Measurements from ENCODE around the gene RASSF7.

- TF ChIP-seq POLR2A (IDR thresholded peaks at IDR 0.05; ENCODE audit: control extremely low read depth in 1 of 2, low read depth in 2 of 2, low read length in 2 of 2) (no peak), ATF2 (IDR thresholded peaks at IDR 0.05; ENCODE audit: low read length) (no peak), ASH2L (IDR thresholded peaks at IDR 0.05; ENCODE audit: low read length) (no peak), SUZ12 (IDR thresholded peaks at IDR 0.05; ENCODE audit: low read length) (no peak), POLR2AphosphoS5 (IDR thresholded peaks at IDR 0.05; ENCODE audit: low read depth, low read length) (no peak), EP300 (IDR thresholded peaks at IDR 0.05; ENCODE audit: borderline replicate concordance in 1 of 2, low read depth in 2 of 2, low read length in 2 of 2) (no peak), EZH2 (IDR thresholded peaks at IDR 0.05; ENCODE audit: low read depth, low read length, severe bottlenecking) (no peak), PHF8 (conservative IDR thresholded peaks at IDR 0.05; ENCODE audit: low read depth, low read length) (no peak), KDM5A (IDR thresholded peaks at IDR 0.05; ENCODE audit: low read length) (no peak), SP2 (IDR thresholded peaks at IDR 0.05; ENCODE audit: low read length) (no peak)
- TF ChIP-seq, protein P1, sequence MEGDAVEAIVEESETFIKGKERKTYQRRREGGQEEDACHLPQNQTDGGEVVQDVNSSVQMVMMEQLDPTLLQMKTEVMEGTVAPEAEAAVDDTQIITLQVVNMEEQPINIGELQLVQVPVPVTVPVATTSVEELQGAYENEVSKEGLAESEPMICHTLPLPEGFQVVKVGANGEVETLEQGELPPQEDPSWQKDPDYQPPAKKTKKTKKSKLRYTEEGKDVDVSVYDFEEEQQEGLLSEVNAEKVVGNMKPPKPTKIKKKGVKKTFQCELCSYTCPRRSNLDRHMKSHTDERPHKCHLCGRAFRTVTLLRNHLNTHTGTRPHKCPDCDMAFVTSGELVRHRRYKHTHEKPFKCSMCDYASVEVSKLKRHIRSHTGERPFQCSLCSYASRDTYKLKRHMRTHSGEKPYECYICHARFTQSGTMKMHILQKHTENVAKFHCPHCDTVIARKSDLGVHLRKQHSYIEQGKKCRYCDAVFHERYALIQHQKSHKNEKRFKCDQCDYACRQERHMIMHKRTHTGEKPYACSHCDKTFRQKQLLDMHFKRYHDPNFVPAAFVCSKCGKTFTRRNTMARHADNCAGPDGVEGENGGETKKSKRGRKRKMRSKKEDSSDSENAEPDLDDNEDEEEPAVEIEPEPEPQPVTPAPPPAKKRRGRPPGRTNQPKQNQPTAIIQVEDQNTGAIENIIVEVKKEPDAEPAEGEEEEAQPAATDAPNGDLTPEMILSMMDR (IDR thresholded peaks at IDR 0.05; ENCODE audit: control extremely low read depth in 1 of 3, insufficient read depth in 1 of 3, low read depth in 1 of 3, low read length in 3 of 3), result no peak
- TF ChIP-seq, protein P2, sequence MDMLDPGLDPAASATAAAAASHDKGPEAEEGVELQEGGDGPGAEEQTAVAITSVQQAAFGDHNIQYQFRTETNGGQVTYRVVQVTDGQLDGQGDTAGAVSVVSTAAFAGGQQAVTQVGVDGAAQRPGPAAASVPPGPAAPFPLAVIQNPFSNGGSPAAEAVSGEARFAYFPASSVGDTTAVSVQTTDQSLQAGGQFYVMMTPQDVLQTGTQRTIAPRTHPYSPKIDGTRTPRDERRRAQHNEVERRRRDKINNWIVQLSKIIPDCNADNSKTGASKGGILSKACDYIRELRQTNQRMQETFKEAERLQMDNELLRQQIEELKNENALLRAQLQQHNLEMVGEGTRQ (IDR thresholded peaks at IDR 0.05; ENCODE audit: low read length), result no peak
Observed at GRCh38 chr11:577611-577894, 16.8 kb downstream of the RASSF7 start.
